Natural killer cell treated with Interleukin-12 subunit alpha and Interleukin-12 subunit beta and Interleukin-15 and Interleukin-18, amount 100 ng/mL, for 72 hours (primary cell): ENCODE data around the gene DCAF8L2. TPM values are rescaled to one million over a fixed set of nuclear protein-coding genes. Genes with fewer than 3 reads are reported as not detected.
"Not testable (repeated sequence)": the region's sequence is repeated elsewhere in the genome, so short reads cannot be mapped to it uniquely, and the experiment has no call there.

Source experiments
- ATAC-seq, 2 donors: fragments of 150-1000 bp; cut with Tn5 transposase in 1 of 2; sonication (Bioruptor Pico), chemical (Tn5 transposase) in 1 of 2; 2 replicates each; pipeline ENCODE4 v1.10.0; 2021
- DNase-seq: peaks from one replicate; pipeline ENCODE4 v3.0.0; 2022; ENCODE audit warnings: low spot score
- H3K27ac Mint-ChIP-seq, 2 donors: 1 replicate in 1 of 2; 2 replicates in 1 of 2; pipeline ENCODE4 v1.8.0; 2022; ENCODE audit warnings: mixed read lengths in 2 of 2, mild to moderate bottlenecking in 1 of 2, moderate library complexity in 1 of 2
- H3K27me3 Mint-ChIP-seq, 2 donors: 1 replicate in 1 of 2; 2 replicates in 1 of 2; pipeline ENCODE4 v1.8.0; 2022; ENCODE audit warnings: mixed read lengths in 2 of 2
- H3K36me3 Mint-ChIP-seq: one replicate; pipeline ENCODE4 v1.8.0; 2022; ENCODE audit warnings: mixed read lengths
- H3K4me1 Mint-ChIP-seq, 2 donors: 1 replicate in 1 of 2; 2 replicates in 1 of 2; pipeline ENCODE4 v1.8.0; 2022; ENCODE audit warnings: low read depth in 2 of 2, mixed read lengths in 2 of 2, mild to moderate bottlenecking in 1 of 2
- H3K4me3 Mint-ChIP-seq: one replicate; pipeline ENCODE4 v1.8.0; 2022; ENCODE audit warnings: mixed read lengths
- H3K9me3 Mint-ChIP-seq: 2 replicates; pipeline ENCODE4 v1.8.0; 2022; ENCODE audit warnings: mixed read lengths
- total RNA-seq, 2 donors: library from RNA; stranded (reverse); gene quantifications; one replicate each; pipeline ENCODE4 v1.2.3, GENCODE V29; 2022

The DCAF8L2 gene
- total RNA-seq: not detected

- Mint-ChIP-seq H3K4me1 (no peaks in the 10 kb centered on the region), H3K4me3 (no peak within 1 kb of the TSS), H3K36me3 (no peaks in the 10 kb centered on the region), H3K9me3 (peaks cover 10% of the 10 kb centered on the region), H3K27ac (no peak within 1 kb of the TSS), H3K27me3 (no peaks in the 10 kb centered on the region)
- DNase-seq: no peak
- ATAC-seq: no peak
Measured at GRCh38 chrX:27590044-27590443, at the start of gene DCAF8L2. TSS of gene DCAF8L2 (plus strand) at chrX:27590344. CDS start at chrX:27746896, 156,552 bp downstream.

- not testable (repeated sequence) for H3K4me3 Mint-ChIP-seq, H3K27ac Mint-ChIP-seq, H3K27me3 Mint-ChIP-seq, ATAC-seq, DNase-seq, H3K4me1 Mint-ChIP-seq, H3K36me3 Mint-ChIP-seq
- peaks cover 12% of the 10 kb centered on the region for H3K9me3 Mint-ChIP-seq
Measured at GRCh38 chrX:27541161-27541560, 49.0 kb upstream of the DCAF8L2 start.

GRCh38 chrX:27548624-27549023, 41.5 kb upstream of the DCAF8L2 start:
- Mint-ChIP-seq H3K4me3 (no peak overlapping the region), H3K27me3 (no peaks in the 10 kb centered on the region), H3K9me3 (peaks cover 3% of the 10 kb centered on the region), H3K27ac (no peak overlapping the region), H3K36me3 (no peaks in the 10 kb centered on the region), H3K4me1 (no peaks in the 10 kb centered on the region)
- DNase-seq (no peak), ATAC-seq (no peak)

GRCh38 chrX:27549688-27550087, 40.5 kb upstream of the DCAF8L2 start:
- H3K4me3 Mint-ChIP-seq: no peak overlapping the region
- DNase-seq (no peak), ATAC-seq (no peak)
- H3K36me3 Mint-ChIP-seq: no peaks in the 10 kb centered on the region
- no peaks in the 10 kb centered on the region for H3K27me3 Mint-ChIP-seq
- H3K9me3 Mint-ChIP-seq: peaks cover 3% of the 10 kb centered on the region
- no peak overlapping the region for H3K27ac Mint-ChIP-seq
- no peaks in the 10 kb centered on the region for H3K4me1 Mint-ChIP-seq

- Mint-ChIP-seq H3K36me3 (no peaks in the 10 kb centered on the region), H3K4me1 (no peaks in the 10 kb centered on the region), H3K27ac (no peak overlapping the region), H3K9me3 (no peaks in the 10 kb centered on the region), H3K27me3 (no peaks in the 10 kb centered on the region), H3K4me3 (no peak overlapping the region)
- no peak for ATAC-seq
- no peak for DNase-seq
Measured at GRCh38 chrX:27555514-27555913, 34.6 kb upstream of the DCAF8L2 start.

GRCh38 chrX:27565992-27566391, 24.2 kb upstream of the DCAF8L2 start:
- Mint-ChIP-seq H3K4me3 (no peak overlapping the region), H3K27ac (no peak overlapping the region), H3K36me3 (no peaks in the 10 kb centered on the region), H3K9me3 (peaks cover 3% of the 10 kb centered on the region), H3K4me1 (no peaks in the 10 kb centered on the region), H3K27me3 (no peaks in the 10 kb centered on the region)
- ATAC-seq (no peak), DNase-seq (no peak)

- no peaks in the 10 kb centered on the region for H3K27me3 Mint-ChIP-seq
- no peaks in the 10 kb centered on the region for H3K36me3 Mint-ChIP-seq
- no peak overlapping the region for H3K27ac Mint-ChIP-seq
- peaks cover 3% of the 10 kb centered on the region for H3K9me3 Mint-ChIP-seq
- H3K4me3 Mint-ChIP-seq: no peak overlapping the region
- ATAC-seq: no peak
- DNase-seq: no peak
- no peaks in the 10 kb centered on the region for H3K4me1 Mint-ChIP-seq
Measured at GRCh38 chrX:27571164-27571563, 19.0 kb upstream of the DCAF8L2 start.

GRCh38 chrX:27575565-27575964, 14.6 kb upstream of the DCAF8L2 start:
- Mint-ChIP-seq H3K36me3 (no peaks in the 10 kb centered on the region), H3K9me3 (peaks cover 5% of the 10 kb centered on the region), H3K4me3 (no peak overlapping the region), H3K27me3 (no peaks in the 10 kb centered on the region), H3K27ac (no peak overlapping the region), H3K4me1 (no peaks in the 10 kb centered on the region)
- DNase-seq (no peak), ATAC-seq (no peak)

GRCh38 chrX:27583976-27584375, 6.2 kb upstream of the DCAF8L2 start:
- Mint-ChIP-seq H3K27me3 (no peaks in the 10 kb centered on the region), H3K4me1 (no peaks in the 10 kb centered on the region), H3K27ac (no peak overlapping the region), H3K36me3 (no peaks in the 10 kb centered on the region), H3K4me3 (no peak overlapping the region), H3K9me3 (peaks cover 13% of the 10 kb centered on the region)
- no peak for DNase-seq
- ATAC-seq: no peak

GRCh38 chrX:27591938-27592337, 1.8 kb downstream of the DCAF8L2 start:
- Mint-ChIP-seq H3K4me1 (no peaks in the 10 kb centered on the region), H3K27ac (no peak overlapping the region), H3K4me3 (no peak overlapping the region), H3K27me3 (no peaks in the 10 kb centered on the region), H3K9me3 (peaks cover 3% of the 10 kb centered on the region), H3K36me3 (no peaks in the 10 kb centered on the region)
- DNase-seq: no peak
- peak in 1 of 2 donors; percentile 32 for ATAC-seq

- ATAC-seq: no peak
- no peak for DNase-seq
- H3K9me3 Mint-ChIP-seq: peaks cover 3% of the 10 kb centered on the region
- no peak overlapping the region for H3K27ac Mint-ChIP-seq
- no peaks in the 10 kb centered on the region for H3K36me3 Mint-ChIP-seq
- H3K4me3 Mint-ChIP-seq: no peak overlapping the region
- H3K4me1 Mint-ChIP-seq: no peaks in the 10 kb centered on the region
- H3K27me3 Mint-ChIP-seq: no peaks in the 10 kb centered on the region
Measured at GRCh38 chrX:27597508-27597907, 7.4 kb downstream of the DCAF8L2 start.

GRCh38 chrX:27598312-27598711, 8.2 kb downstream of the DCAF8L2 start:
- Mint-ChIP-seq H3K36me3 (no peaks in the 10 kb centered on the region), H3K4me3 (no peak overlapping the region), H3K4me1 (no peaks in the 10 kb centered on the region), H3K9me3 (no peaks in the 10 kb centered on the region), H3K27ac (no peak overlapping the region), H3K27me3 (no peaks in the 10 kb centered on the region)
- DNase-seq (no peak), ATAC-seq (no peak)

- no peaks in the 10 kb centered on the region for H3K9me3 Mint-ChIP-seq
- no peak overlapping the region for H3K4me3 Mint-ChIP-seq
- H3K4me1 Mint-ChIP-seq: no peaks in the 10 kb centered on the region
- H3K27ac Mint-ChIP-seq: no peak overlapping the region
- no peak for ATAC-seq
- H3K27me3 Mint-ChIP-seq: no peaks in the 10 kb centered on the region
- DNase-seq: no peak
- no peaks in the 10 kb centered on the region for H3K36me3 Mint-ChIP-seq
Measured at GRCh38 chrX:27599928-27600327, 9.8 kb downstream of the DCAF8L2 start.

- Mint-ChIP-seq H3K9me3 (no peaks in the 10 kb centered on the region), H3K4me3 (no peak overlapping the region), H3K27ac (no peak overlapping the region), H3K36me3 (no peaks in the 10 kb centered on the region), H3K27me3 (no peaks in the 10 kb centered on the region), H3K4me1 (no peaks in the 10 kb centered on the region)
- DNase-seq (no peak), ATAC-seq (no peak)
Measured at GRCh38 chrX:27600686-27601085, 10.5 kb downstream of the DCAF8L2 start.

- H3K36me3 Mint-ChIP-seq: no peaks in the 10 kb centered on the region
- DNase-seq: no peak
- ATAC-seq: no peak
- H3K27me3 Mint-ChIP-seq: no peaks in the 10 kb centered on the region
- H3K27ac Mint-ChIP-seq: no peak overlapping the region
- peaks cover 6% of the 10 kb centered on the region for H3K9me3 Mint-ChIP-seq
- H3K4me1 Mint-ChIP-seq: no peaks in the 10 kb centered on the region
- no peak overlapping the region for H3K4me3 Mint-ChIP-seq
Measured at GRCh38 chrX:27608671-27609070, 18.5 kb downstream of the DCAF8L2 start.
